CD4-positive, alpha-beta memory T cell (primary cell): Measurements from ENCODE around the gene OXSR1. TPM values are rescaled to one million over a fixed set of nuclear protein-coding genes. Genes with fewer than 3 reads are reported as not detected.

Experiments
- CTCF ChIA-PET: fragments of 350-600 bp; sonication (Branson Sonifier 250); formaldehyde crosslinking; loops from one replicate; lab custom pipeline; 2021; ENCODE audit warnings: inconsistent platforms; ENCODE audit not compliant: partially characterized antibody; lab: Charles Lee
- POLR2A ChIA-PET: fragments of 350-600 bp; sonication (Branson Sonifier 250); formaldehyde crosslinking; loops from one replicate; lab custom pipeline; 2021; ENCODE audit not compliant: partially characterized antibody; lab: Charles Lee
- DNase-seq, 5 donors: peaks; one replicate each; pipeline versions ENCODE4 v3.0.0 to v3.0.0-alpha.2; 2020 to 2022; ENCODE audit warnings: mixed read lengths in 1 of 5
- H3K27ac ChIP-seq: one replicate; pipeline ENCODE4 v1.7.0; 2013; ENCODE audit warnings: low read depth, low read length
- H3K27me3 ChIP-seq: 2 replicates; pipeline ENCODE4 v1.7.0; 2013; ENCODE audit warnings: mild to moderate bottlenecking, low read length, moderate library complexity; ENCODE audit not compliant: insufficient read depth
- H3K36me3 ChIP-seq: 2 replicates; pipeline ENCODE4 v1.7.0; 2013; ENCODE audit warnings: mild to moderate bottlenecking, low read length, moderate library complexity; ENCODE audit not compliant: insufficient read depth
- H3K4me1 ChIP-seq: 2 replicates; pipeline ENCODE4 v1.7.0; 2013; ENCODE audit warnings: mild to moderate bottlenecking, low read length, moderate library complexity; ENCODE audit not compliant: insufficient read depth
- H3K4me3 ChIP-seq, 2 donors: one replicate each; pipeline ENCODE4 v1.7.0; 2013; ENCODE audit warnings: low read length in 2 of 2, mild to moderate bottlenecking in 1 of 2
- H3K9me3 ChIP-seq, 2 donors: one replicate each; pipeline ENCODE4 v1.7.0; 2013; ENCODE audit warnings: low read length in 2 of 2, control low read depth in 1 of 2; ENCODE audit not compliant: control insufficient read depth in 1 of 2
- H3K27ac Mint-ChIP-seq, 7 donors: one replicate each; pipeline ENCODE4 v1.8.0; 2020 to 2021; ENCODE audit warnings: mixed read lengths in 7 of 7, mild to moderate bottlenecking in 6 of 7, inconsistent platforms in 3 of 7, moderate library complexity in 3 of 7
- H3K27me3 Mint-ChIP-seq, 2 donors: one replicate each; pipeline ENCODE4 v1.8.0; 2020 to 2021; ENCODE audit warnings: mixed read lengths in 2 of 2
- H3K36me3 Mint-ChIP-seq, 2 donors: one replicate each; pipeline ENCODE4 v1.8.0; 2020 to 2021; ENCODE audit warnings: mixed read lengths in 2 of 2, inconsistent platforms in 1 of 2, mild to moderate bottlenecking in 1 of 2
- H3K4me1 Mint-ChIP-seq, 4 donors: one replicate each; pipeline ENCODE4 v1.8.0; 2020 to 2021; ENCODE audit warnings: mixed read lengths in 4 of 4, mild to moderate bottlenecking in 1 of 4
- H3K4me3 Mint-ChIP-seq, 8 donors: one replicate each; pipeline ENCODE4 v1.8.0; 2020 to 2021; ENCODE audit warnings: mixed read lengths in 8 of 8, mild to moderate bottlenecking in 7 of 8, moderate library complexity in 6 of 8, inconsistent platforms in 3 of 8
- H3K9me3 Mint-ChIP-seq, 8 donors: one replicate each; pipeline ENCODE4 v1.8.0; 2020 to 2021; ENCODE audit warnings: mixed read lengths in 8 of 8, mild to moderate bottlenecking in 5 of 8, inconsistent platforms in 3 of 8, moderate library complexity in 1 of 8
- intact Hi-C: fragments of 100-400 bp; cut with micrococcal nuclease; formaldehyde crosslinking; loops from one replicate; pipeline ENCODE4 v1.15.1; 2023
- polyA plus RNA-seq, 2 donors: library from polyadenylated mRNA; unstranded; fragments of 300-500 nt; fragmentation: Illumina TruSeq; gene quantifications; one replicate each; pipeline ENCODE4 v1.2.3, GENCODE V29; 2021
- total RNA-seq, 2 experiments: library from RNA; stranded (reverse); gene quantifications; one replicate each; pipeline ENCODE4 v1.2.3, GENCODE V29; 2021

The OXSR1 gene
- total and polyA plus RNA-seq, 4 experiments from 2014 or later = 13.3 to 43.9 (median 28.8) TPM

GRCh38 chr3:38297947-38298711 is 132.8 kb downstream of the OXSR1 start:
- no peak overlapping the region for H3K4me3 Mint-ChIP-seq
- H3K27me3 Mint-ChIP-seq = peaks cover 4 to 14% of the 10 kb centered on the region in 2 donors
- intact Hi-C loops = no loop called here
- H3K4me1 Mint-ChIP-seq = peaks cover 0 to 1% (median 0%) of the 10 kb centered on the region in 4 donors
- no peaks in the 10 kb centered on the region for H3K9me3 ChIP-seq
- DNase-seq = peak in 2 of 5 donors; percentile 6 to 11
- no peaks in the 10 kb centered on the region for H3K27me3 ChIP-seq
- H3K36me3 Mint-ChIP-seq = no peaks in the 10 kb centered on the region
- H3K36me3 ChIP-seq = no peaks in the 10 kb centered on the region
- H3K4me3 ChIP-seq = no peak overlapping the region
- no peak overlapping the region for H3K27ac ChIP-seq
- ChIA-PET CTCF (interaction anchor here (0.8 to 4.7 kb wide), 11 partner anchors 9 to 324 kb away, joined by 3 to 20 read pairs (median 3); partner anchors contain the start of genes SLC22A14 and XYLB), POLR2A (no interaction called here)
- H3K27ac Mint-ChIP-seq = no peak overlapping the region
- H3K4me1 ChIP-seq = no peaks in the 10 kb centered on the region
- H3K9me3 Mint-ChIP-seq = no peaks in the 10 kb centered on the region

Other genes starting within 250 kb of the OXSR1 start
- gene VILL, start 174.8 kb upstream of the OXSR1 start, total RNA-seq = 10 to 100 TPM; 41.7 to 43.4 TPM
- gene VILL, start 174.8 kb upstream of the OXSR1 start, polyA plus RNA-seq = 10 to 100 TPM; 13.4 to 18.0 TPM
- 10 to 100 TPM; 81.2 to 93.9 TPM for gene PLCD1, start 135.9 kb upstream of the OXSR1 start, total RNA-seq
- gene PLCD1, start 135.9 kb upstream of the OXSR1 start, polyA plus RNA-seq = 10 to 100 TPM; 38.4 to 41.2 TPM
- 10 to 100 TPM; 13.2 to 15.1 TPM for gene DLEC1, start 126.3 kb upstream of the OXSR1 start, total RNA-seq
- 1 to 10 TPM in 1 of 2 donors, under 1 TPM in 1; 0.49 to 1.3 TPM for gene DLEC1, start 126.3 kb upstream of the OXSR1 start, polyA plus RNA-seq
- gene ACAA1, start 28.4 kb upstream of the OXSR1 start, total RNA-seq = 10 to 100 TPM; 78.7 to 82.8 TPM
- 10 to 100 TPM; 52.4 to 76.3 TPM for gene ACAA1, start 28.4 kb upstream of the OXSR1 start, polyA plus RNA-seq
- 10 to 100 TPM; 50.5 to 57.4 TPM for gene MYD88, start 26.9 kb upstream of the OXSR1 start, total RNA-seq
- 100 to 1,000 TPM; 104 to 129 TPM for gene MYD88, start 26.9 kb upstream of the OXSR1 start, polyA plus RNA-seq
- under 1 TPM; 0.44 to 0.67 TPM for gene SLC22A13, start 100.3 kb downstream of the OXSR1 start, total RNA-seq
- gene SLC22A13, start 100.3 kb downstream of the OXSR1 start, polyA plus RNA-seq = under 1 TPM in 1 of 2 donors, not detected in 1; 0.18 TPM
- not detected for gene SLC22A14, start 116.8 kb downstream of the OXSR1 start, total RNA-seq
- gene SLC22A14, start 116.8 kb downstream of the OXSR1 start, polyA plus RNA-seq = under 1 TPM in 1 of 2 donors, not detected in 1; 0.10 TPM
- gene XYLB, start 181.2 kb downstream of the OXSR1 start, total RNA-seq = under 1 TPM; 0.47 to 0.61 TPM
- under 1 TPM; 0.22 to 0.47 TPM for gene XYLB, start 181.2 kb downstream of the OXSR1 start, polyA plus RNA-seq